HCT116 (cell line): Measurements from ENCODE around the gene SACM1L. TPM values are rescaled to one million over a fixed set of nuclear protein-coding genes. Genes with fewer than 3 reads are reported as not detected.

Experiments
- ATAC-seq: fragments of 200-7000 bp; cut with Tn5 transposase; 2 replicates; pipeline ENCODE4 v1.9.1; 2020; ENCODE audit warnings: mild to moderate bottlenecking, moderate library complexity
- BruUV-seq: library from RNA; stranded (reverse); fragments of 400-500 nt; replicated peaks from 2 replicates; lab custom pipeline; 2021; lab: Mats Ljungman, UMichigan
- CTCF ChIA-PET: fragments of 300-600 bp; sonication (Branson Sonifier 250); formaldehyde crosslinking; loops from one replicate; lab custom pipeline; 2021; ENCODE audit warnings: antibody characterized with exemption; lab: Charles Lee
- POLR2A ChIA-PET: fragments of 300-600, 350-600 bp; sonication (Branson Sonifier 250); formaldehyde crosslinking; loops from one replicate; lab custom pipeline; 2021; ENCODE audit warnings: antibody characterized with exemption; lab: Charles Lee
- RAD21 ChIA-PET, 2 experiments: fragments of 300-600 bp; sonication (Branson Sonifier 250); formaldehyde crosslinking; loops; one replicate each; lab custom pipeline; 2023; ENCODE audit warnings: low total read pairs in 2 of 2; ENCODE audit not compliant: uncharacterized antibody in 2 of 2, unreplicated experiment in 2 of 2, low non-redundant PET in 1 of 2; lab: Charles Lee
- DNase-seq: peaks from one replicate; pipeline ENCODE4 v3.0.0-alpha.2; 2010; ENCODE audit warnings: low read depth, low spot score
- H2AFZ ChIP-seq: fragments of 200-600 bp; shearing (Covaris generic), sonication (generic); 2 replicates; pipeline ENCODE4 v1.6.1; 2017; ENCODE audit warnings: low read depth, mixed run types, mixed read lengths, antibody characterized with exemption, low read length; ENCODE audit not compliant: poor library complexity, severe bottlenecking
- H3K27ac ChIP-seq: 2 replicates; pipeline ENCODE4 v1.5.1; 2012; ENCODE audit warnings: low read depth, low read length
- H3K27me3 ChIP-seq: fragments of 200-600 bp; sonication (generic); 2 replicates; pipeline ENCODE4 v1.6.1; 2016; ENCODE audit warnings: mixed run types, low read length, mixed read lengths; ENCODE audit not compliant: insufficient read depth
- H3K36me3 ChIP-seq, 2 experiments: fragments of 200-500 bp in 1 of 2; fragments of 200-600 bp in 1 of 2; sonication (Bioruptor generic) in 1 of 2; sonication (generic) in 1 of 2; 2 replicates each; pipeline versions ENCODE4 v1.5.1 to v1.6.1; 2014 to 2016; ENCODE audit warnings: low read length in 2 of 2, inconsistent platforms in 1 of 2, mixed read lengths in 1 of 2, mixed run types in 1 of 2; ENCODE audit not compliant: insufficient read depth in 2 of 2, control insufficient read depth in 1 of 2
- H3K4me1 ChIP-seq, 2 experiments: fragments of 200-600 bp in 1 of 2; sonication (generic) in 1 of 2; 2 replicates each; pipeline versions ENCODE4 v1.5.1 to v1.6.1; 2012 to 2017; ENCODE audit warnings: low read length in 2 of 2, inconsistent platforms in 1 of 2, mild to moderate bottlenecking in 1 of 2, mixed read lengths in 1 of 2, mixed run types in 1 of 2, moderate library complexity in 1 of 2; ENCODE audit not compliant: insufficient read depth in 2 of 2, control insufficient read depth in 1 of 2
- H3K4me2 ChIP-seq: fragments of 200-600 bp; sonication (generic); 2 replicates; pipeline ENCODE4 v1.6.1; 2017; ENCODE audit warnings: mixed run types, low read length, mixed read lengths
- H3K4me3 ChIP-seq, 2 experiments: fragments of 200-600 bp in 1 of 2; sonication (generic) in 1 of 2; replicated peaks in 1 of 2; 2 replicates each; pipeline ENCODE4 v1.5.1; 2011 to 2016; ENCODE audit warnings: low read length in 2 of 2, control low read depth in 1 of 2, low read depth in 1 of 2, mild to moderate bottlenecking in 1 of 2, mixed read lengths in 1 of 2, mixed run types in 1 of 2
- H3K79me2 ChIP-seq: fragments of 200-600 bp; sonication (generic); 2 replicates; pipeline ENCODE4 v1.6.1; 2017; ENCODE audit warnings: mild to moderate bottlenecking, mixed run types, low read length, moderate library complexity, mixed read lengths; ENCODE audit not compliant: insufficient read depth
- H3K9ac ChIP-seq: fragments of 200-600 bp; sonication (generic); 2 replicates; pipeline ENCODE4 v1.6.1; 2016; ENCODE audit warnings: low read length, mixed read lengths
- H3K9me2 ChIP-seq: fragments of 200-600 bp; sonication (generic), shearing (Covaris generic); 2 replicates; pipeline ENCODE4 v1.6.1; 2017; ENCODE audit warnings: mixed run types, mild to moderate bottlenecking, moderate library complexity; ENCODE audit not compliant: insufficient read depth
- H3K9me3 ChIP-seq, 2 experiments: fragments of 200-500 bp in 1 of 2; fragments of 200-600 bp in 1 of 2; sonication (Bioruptor generic) in 1 of 2; sonication (generic) in 1 of 2; 2 replicates each; pipeline ENCODE4 v1.6.1; 2014 to 2017; ENCODE audit warnings: low read length in 2 of 2, mixed read lengths in 2 of 2, inconsistent platforms in 1 of 2, low read depth in 1 of 2, mild to moderate bottlenecking in 1 of 2, mixed run types in 1 of 2, moderate library complexity in 1 of 2; ENCODE audit not compliant: control insufficient read depth in 1 of 2, insufficient read depth in 1 of 2
- H4K20me1 ChIP-seq: fragments of 200-600 bp; sonication (generic), shearing (Covaris generic); 2 replicates; pipeline ENCODE4 v1.6.1; 2017; ENCODE audit warnings: mixed run types, mild to moderate bottlenecking, moderate library complexity; ENCODE audit not compliant: insufficient read depth
- CTCF ChIP-seq, 3 experiments: fragments of 200-600 bp in 1 of 3; sonication (generic) in 1 of 3; IDR thresholded peaks in 2 of 3; conservative IDR thresholded peaks in 1 of 3; 2 replicates each; pipeline ENCODE4 v1.5.1; 2012 to 2017; ENCODE audit warnings: low read depth in 2 of 3, low read length in 2 of 3, antibody characterized with exemption in 1 of 3, borderline replicate concordance in 1 of 3, control low read depth in 1 of 3, mild to moderate bottlenecking in 1 of 3, mixed read lengths in 1 of 3, mixed run types in 1 of 3, moderate library complexity in 1 of 3; ENCODE audit not compliant: insufficient read depth in 1 of 3
- ELF1 ChIP-seq: IDR thresholded peaks from 2 replicates; pipeline ENCODE4 v1.6.1; 2012; ENCODE audit warnings: low read depth, borderline replicate concordance
- EZH2 ChIP-seq: fragments of 200-600 bp; sonication (generic); IDR thresholded peaks from 2 replicates; pipeline ENCODE4 v1.6.1; 2017; ENCODE audit warnings: antibody characterized with exemption, mixed run types
- FOSL1 ChIP-seq: IDR thresholded peaks from 2 replicates; pipeline ENCODE4 v1.6.1; 2012; ENCODE audit warnings: low read depth
- JUND ChIP-seq: IDR thresholded peaks from 2 replicates; pipeline ENCODE4 v1.6.1; 2012
- MAX ChIP-seq: IDR thresholded peaks from 2 replicates; pipeline ENCODE4 v1.6.1; 2012
- POLR2AphosphoS5 ChIP-seq: IDR thresholded peaks from 2 replicates; pipeline ENCODE4 v1.6.1; 2011; ENCODE audit warnings: mild to moderate bottlenecking, low read depth, low read length, moderate library complexity
- RAD21 ChIP-seq: IDR thresholded peaks from 2 replicates; pipeline ENCODE4 v1.6.1; 2012; ENCODE audit warnings: low read depth, mild to moderate bottlenecking
- REST ChIP-seq: IDR thresholded peaks from 2 replicates; pipeline ENCODE4 v1.6.1; 2012; ENCODE audit warnings: low read depth
- SP1 ChIP-seq: IDR thresholded peaks from 2 replicates; pipeline ENCODE4 v1.6.1; 2012; ENCODE audit warnings: low read depth
- TCF7L2 ChIP-seq: IDR thresholded peaks from 2 replicates; pipeline ENCODE4 v1.7.0; 2011; ENCODE audit warnings: borderline replicate concordance, inconsistent platforms; ENCODE audit not compliant: insufficient read depth, insufficient read length; ENCODE audit errors: extremely low read depth
- ZFX ChIP-seq: fragments of 450-650 bp; IDR thresholded peaks from 2 replicates; pipeline ENCODE4 v1.6.1; 2017
- intact Hi-C: fragments of 100-400 bp; cut with micrococcal nuclease; formaldehyde crosslinking; loops from 2 replicates; pipeline ENCODE4 v1.10.0; 2022
- total RNA-seq: library from RNA; stranded (reverse); gene quantifications from one replicate; pipeline ENCODE4 v1.2.1, GENCODE V29; 2021; ENCODE audit not compliant: unreplicated experiment

The SACM1L gene
- total RNA-seq, 1 experiment from 2014 or later, result 27.3 TPM

DNA sequence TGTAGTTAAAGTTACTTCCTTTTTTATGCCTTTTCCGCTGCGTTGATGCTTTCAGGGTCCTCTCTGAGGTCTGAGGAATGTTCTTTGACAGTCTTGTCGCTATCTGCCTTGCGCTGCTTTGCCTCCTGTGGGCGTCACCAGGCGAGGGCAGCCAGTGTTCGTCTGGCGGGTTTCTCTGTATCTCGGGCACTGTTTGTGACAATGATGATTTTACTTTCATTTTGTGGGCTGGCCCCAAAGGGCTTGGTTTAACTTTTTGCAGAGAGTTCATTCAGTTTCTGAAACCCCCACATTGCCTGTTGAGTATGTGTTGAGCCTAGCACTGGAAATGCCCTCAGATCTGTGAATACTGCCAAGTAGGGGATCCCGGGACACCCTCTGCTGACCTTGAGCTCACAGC lies 24.6 kb upstream of the SACM1L start:
- H3K9me3 ChIP-seq, result no peaks in the 10 kb centered on the region
- TF ChIP-seq REST (no peak), ELF1 (no peak), EZH2 (no peak), TCF7L2 (no peak), FOSL1 (no peak), POLR2AphosphoS5 (no peak), SP1 (no peak), ZFX (no peak), MAX (no peak), CTCF (IDR thresholded peaks at IDR 0.05 in 2 of 3, conservative IDR thresholded peaks at IDR 0.05 in 1 of 3; ENCODE audit: borderline replicate concordance in 1 of 3, insufficient read depth in 1 of 3, low read depth in 2 of 3, low read length in 2 of 3) (no peak), RAD21 (no peak), JUND (no peak)
- TF ChIP-seq, all 23 proteins: peak for 0
- peaks cover 30% of the 10 kb centered on the region for H3K79me2 ChIP-seq
- intact Hi-C loops, result loop anchor here (2.0 kb wide), 2 partner anchors 154 to 628 kb away; no protein-coding TSS in a partner anchor
- H3K4me1 ChIP-seq, result peaks cover 8 to 17% of the 10 kb centered on the region in 2 experiments; a peak in 3 of 4 replicates
- no peaks in the 10 kb centered on the region for H3K27me3 ChIP-seq
- H4K20me1 ChIP-seq, result peaks cover 15% of the 10 kb centered on the region; the same call in 1 of the 2 replicates
- no peak overlapping the region; the same call in 1 of the 2 replicates for H3K4me2 ChIP-seq
- BruUV-seq, result no TSS peak
- no peak overlapping the region for H2AFZ ChIP-seq
- ATAC-seq (no peak), DNase-seq (no peak)
- H3K36me3 ChIP-seq, result peaks cover 12 to 18% of the 10 kb centered on the region in 2 experiments; a peak in 3 of 4 replicates
- H3K9me2 ChIP-seq, result no peaks in the 10 kb centered on the region
- CTCF ChIA-PET, result no interaction called here
- RAD21 ChIA-PET, result no interaction called here
- H3K9ac ChIP-seq, result no peak overlapping the region
- no peak overlapping the region for H3K27ac ChIP-seq
- H3K4me3 ChIP-seq, result no peak overlapping the region
- POLR2A ChIA-PET, result no interaction called here
